ENCODE data around the gene FZD8.
"Not testable (repeated sequence)": the region's sequence is repeated elsewhere in the genome, so short reads cannot be mapped to it uniquely, and the experiment has no call there.

The FZD8 gene

DNA sequence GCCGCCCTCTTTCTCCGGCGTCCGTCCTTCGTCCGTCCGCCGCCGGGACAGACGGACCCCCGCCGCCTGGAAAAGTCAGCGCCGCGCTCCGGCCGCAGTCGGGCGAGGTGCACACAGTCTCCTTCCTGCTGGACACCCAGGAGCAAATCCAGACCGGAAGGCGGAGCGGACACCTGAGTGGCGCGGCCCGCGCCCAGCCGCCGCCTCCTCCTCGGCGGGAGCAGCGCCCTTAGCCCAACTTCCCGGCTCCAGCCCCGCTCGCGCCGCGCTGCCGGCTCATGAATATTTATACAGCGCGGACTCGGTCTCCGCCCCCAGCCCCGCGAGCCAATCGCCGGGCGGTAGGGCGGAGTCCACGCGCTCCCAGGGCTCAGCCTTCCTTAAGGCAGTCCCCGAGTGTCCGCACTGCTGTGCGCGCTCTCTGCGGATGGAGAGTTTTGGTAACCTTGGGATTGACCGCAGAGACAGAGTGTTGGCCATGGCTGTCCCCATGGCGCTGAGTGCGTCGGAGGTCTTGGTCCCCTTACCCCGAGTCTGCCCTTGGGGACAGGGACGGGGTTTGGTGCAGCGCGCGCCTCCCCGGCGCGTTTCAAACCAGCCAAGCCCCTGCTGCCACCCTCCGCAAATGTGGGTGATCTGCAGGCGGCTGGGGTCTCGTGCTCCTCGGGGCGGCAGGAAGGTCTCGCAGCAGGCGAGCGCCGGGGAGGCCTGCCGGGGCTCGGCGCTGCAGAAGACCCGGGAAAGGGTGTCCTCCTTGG, at the start of gene FZD8:
Gene FZD8, minus strand, starts transcription at position 262 of the 758 bp plus-strand sequence. CDS start 867 bp downstream, outside the sequence.
- DNase-seq, result peak; percentile 91

DNA sequence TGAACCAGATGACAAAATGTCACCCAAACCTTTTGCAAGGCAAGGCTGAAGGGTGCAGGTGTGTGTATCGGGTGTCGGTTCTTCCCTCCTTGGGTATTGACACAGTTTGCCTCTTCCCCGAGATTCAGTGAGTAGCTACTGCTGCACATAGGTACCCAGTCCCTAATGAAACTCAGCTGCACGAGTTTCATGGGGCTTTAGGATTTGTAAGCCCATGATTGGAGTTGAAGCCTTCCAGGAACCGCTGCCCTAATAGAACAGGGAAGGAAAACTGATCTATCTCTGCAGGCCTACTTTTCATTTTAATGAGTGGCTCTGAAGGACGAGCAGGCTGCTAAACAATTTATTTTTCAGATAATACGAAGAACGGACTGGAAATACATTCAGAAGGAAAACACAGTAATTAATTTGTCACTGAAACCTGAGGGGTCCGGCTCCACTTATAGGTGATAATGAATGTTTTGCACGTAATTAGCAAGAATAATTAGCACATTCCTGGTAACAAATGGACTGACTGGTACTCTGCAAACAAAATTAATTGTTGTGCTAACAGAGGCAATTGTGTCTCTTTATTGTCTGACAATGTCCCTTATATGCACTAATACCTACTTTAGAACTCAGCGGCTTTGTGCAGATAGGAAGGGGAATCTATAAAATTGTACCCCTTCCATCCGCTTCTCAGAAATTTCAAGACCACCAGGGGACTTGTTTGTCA, 49.6 kb upstream of the FZD8 start:
- peak; percentile 83 for DNase-seq

GRCh38 chr10:35690534-35690933, 48.4 kb upstream of the FZD8 start:
- peak; percentile 85 for DNase-seq

- not testable (repeated sequence) for DNase-seq
These were observed 43.8 kb upstream of the FZD8 start for GRCh38 chr10:35685858-35686257.

DNA sequence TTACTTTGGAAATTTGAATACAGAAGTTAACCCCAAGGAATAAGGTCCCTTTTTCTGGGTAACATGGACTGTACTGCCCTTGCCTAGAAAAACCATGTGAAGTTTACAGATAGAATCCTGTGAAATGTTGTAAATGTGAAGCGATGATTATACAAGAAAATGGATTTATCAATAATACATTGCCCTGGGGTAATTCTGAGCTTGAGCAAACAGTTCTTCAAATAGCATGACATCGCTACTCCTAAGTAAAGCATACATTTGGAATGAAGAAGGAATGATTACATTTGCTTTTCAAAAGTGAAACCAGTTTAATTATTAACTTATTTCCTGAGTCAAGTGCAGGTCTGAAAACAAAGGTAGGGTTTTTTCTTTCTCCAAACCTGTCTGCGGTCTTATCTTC, 43.3 kb upstream of the FZD8 start:
- DNase-seq, result no peak

- peak; percentile 67 for DNase-seq
These were observed 42.5 kb upstream of the FZD8 start for GRCh38 chr10:35684586-35684985.

DNA sequence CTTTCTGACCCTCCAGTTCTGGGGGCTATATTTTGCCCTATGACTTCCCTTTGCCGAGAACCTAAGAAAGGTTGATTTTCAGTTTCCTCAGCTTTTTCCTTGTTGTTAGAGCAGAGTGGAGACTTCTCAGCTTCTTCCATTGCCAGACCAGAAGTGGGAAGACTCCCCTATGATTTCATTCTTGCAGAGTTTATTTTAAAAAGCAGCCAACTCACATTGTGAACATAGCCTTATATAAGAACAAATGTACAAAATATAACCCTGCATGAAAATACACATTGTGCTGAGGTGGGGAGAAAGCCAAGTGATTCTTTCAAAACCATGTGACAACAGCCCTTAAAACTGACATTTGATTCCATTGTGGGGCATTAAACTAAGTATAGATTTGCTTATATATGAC, 33.8 kb upstream of the FZD8 start:
- DNase-seq, result no peak

GRCh38 chr10:35674843-35675242, 32.7 kb upstream of the FZD8 start:
- DNase-seq, result no peak

DNA sequence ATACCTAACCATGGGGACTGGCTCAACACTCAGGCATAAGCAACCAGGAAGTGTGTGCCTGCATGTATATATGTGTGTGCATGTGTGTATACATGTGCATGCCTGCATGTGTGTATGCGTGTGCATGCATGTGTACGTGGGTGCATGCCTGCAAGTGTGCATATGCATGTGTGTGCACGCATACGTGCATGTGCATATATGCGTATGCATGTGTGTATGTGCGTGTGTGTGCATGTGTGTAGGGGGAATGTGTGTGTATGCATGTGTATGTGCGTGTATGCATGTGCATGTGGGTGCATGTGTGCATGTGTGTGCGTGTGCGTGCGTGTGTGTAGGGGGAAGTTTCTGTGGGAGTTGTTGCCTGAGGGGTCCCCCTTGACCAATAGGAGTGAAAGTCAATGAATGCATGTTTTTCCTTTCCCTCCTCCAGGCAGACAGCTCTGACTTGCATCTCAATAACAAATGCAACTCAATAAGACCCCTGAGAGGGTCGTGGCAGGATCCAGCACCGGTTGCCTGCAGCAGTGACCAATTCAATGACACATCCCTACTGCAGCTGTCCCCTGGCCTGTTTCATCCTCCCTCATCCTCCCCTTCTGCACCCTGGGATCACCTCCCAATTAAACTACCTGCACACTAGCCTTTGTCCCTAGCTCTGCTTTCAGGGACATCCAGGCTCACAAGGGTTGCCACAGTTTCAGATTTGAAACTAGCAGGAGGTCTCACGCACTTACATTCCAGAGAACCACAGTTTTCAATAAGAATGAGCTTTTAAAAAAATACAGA, 27.0 kb upstream of the FZD8 start:
- no peak for DNase-seq

- DNase-seq, result no peak
These were observed 25.9 kb upstream of the FZD8 start for GRCh38 chr10:35667971-35668370.

- DNase-seq, result no peak
These were observed 25.3 kb upstream of the FZD8 start for GRCh38 chr10:35667270-35667889.

DNA sequence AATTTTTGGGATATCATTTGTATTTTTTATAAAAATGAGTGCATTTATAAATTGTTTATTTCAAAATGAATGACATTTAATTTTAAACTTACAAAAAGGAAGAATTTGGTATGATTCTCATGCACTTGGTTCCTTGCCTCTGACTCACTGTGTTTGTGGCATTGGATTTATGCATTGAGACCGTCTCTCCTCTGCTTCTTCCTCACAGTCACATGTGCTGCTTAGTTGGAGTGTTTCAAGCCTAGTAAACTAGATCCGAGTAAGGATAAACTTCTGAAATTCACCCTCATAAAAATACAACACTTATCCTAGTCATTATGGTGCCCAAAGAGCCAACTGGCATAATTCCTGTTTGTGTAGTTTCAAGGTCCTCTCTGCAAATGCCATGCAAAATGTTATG, 19.1 kb upstream of the FZD8 start:
- no peak for DNase-seq

GRCh38 chr10:35659456-35659855, 17.4 kb upstream of the FZD8 start:
- no peak for DNase-seq

DNA sequence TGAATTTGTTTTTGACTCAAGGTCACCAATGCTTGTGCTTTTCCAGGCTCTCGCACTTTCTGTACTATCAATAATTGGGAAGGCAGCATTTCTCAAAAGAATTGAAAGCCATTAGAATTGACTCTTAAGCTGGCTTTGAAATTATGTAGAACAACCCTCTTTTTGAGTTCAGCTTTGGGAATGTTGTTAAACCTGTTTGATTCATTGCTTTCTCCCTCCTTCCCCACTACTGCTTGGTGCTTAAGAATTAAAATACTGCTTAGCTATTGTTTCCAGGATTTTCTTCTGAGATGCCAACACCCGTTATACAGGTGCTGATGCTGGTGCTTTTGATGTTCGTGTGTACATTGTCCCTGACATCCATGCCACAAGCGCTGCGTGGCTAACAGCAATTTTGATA, 15.5 kb upstream of the FZD8 start:
- DNase-seq, result no peak

- DNase-seq, result no peak
These were observed 10.7 kb upstream of the FZD8 start for GRCh38 chr10:35652824-35653223.

- DNase-seq, result peak; percentile 70
These were observed 8.8 kb upstream of the FZD8 start for GRCh38 chr10:35650894-35651293.

DNA sequence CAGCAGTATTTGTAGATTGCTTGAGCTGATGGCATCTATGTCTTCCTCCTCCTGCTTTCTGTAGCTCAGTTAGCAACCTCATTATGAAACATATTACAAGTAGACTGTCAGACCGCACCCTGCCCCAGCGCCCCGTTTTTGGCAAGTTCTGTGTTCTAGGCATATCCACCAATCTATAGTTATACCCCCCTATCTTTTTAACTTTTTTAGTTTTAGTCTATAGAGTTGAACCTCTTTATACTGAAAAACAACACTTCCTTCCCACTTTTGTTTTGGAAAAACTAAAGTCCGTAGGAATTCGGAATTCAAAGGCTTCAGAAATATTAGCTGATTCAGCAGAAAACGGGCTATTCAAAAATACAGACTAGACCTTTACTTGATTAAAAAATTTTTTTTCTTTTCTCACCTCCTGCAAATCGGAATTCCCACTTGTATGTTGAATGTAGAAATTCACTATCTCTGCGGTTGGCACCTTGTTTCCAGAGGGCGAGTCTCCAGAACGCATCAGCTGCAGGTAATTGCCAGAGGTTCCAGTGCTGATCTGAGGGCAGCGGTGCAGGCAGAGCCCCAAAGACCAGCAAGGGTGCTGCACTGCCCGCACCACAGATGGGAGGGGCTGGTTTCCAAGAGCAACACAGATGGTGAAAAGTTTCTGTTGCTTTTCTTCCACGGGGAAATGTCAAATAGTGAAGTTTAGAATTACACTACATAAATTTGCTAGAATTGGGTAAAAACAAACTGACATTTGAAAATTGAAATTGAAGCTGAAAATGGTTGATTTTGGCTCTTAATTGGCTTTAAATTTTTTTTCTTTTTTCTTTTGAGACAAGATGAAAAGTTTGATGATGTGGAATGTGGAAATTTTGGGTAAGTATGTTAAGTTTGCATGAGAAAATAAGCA, 2.2 kb upstream of the FZD8 start:
- peak; percentile 45 for DNase-seq

GRCh38 chr10:35643151-35644049, 1.3 kb upstream of the FZD8 start:
- DNase-seq, result peak; percentile 95

DNA sequence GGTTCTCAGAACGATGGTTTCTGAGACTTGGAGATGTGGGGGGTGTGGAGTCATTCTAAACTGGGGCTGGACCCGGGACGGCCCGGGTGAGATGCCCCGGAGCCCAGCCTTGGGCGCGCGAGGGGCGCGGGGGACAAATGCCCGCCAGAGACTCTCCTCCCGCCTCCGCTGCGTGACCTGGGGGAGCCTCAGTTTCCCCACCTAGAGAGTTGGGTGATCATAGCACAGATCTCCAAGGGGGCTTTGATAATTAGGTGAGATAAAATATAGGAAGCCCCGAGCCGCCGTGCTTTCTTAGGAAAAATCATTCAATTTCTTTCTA, 658 bp upstream of the FZD8 start:
- no peak for DNase-seq

- peak; percentile 54 for DNase-seq
These were observed 441 bp downstream of the FZD8 start for GRCh38 chr10:35641676-35642034.
